ENCODE results near the gene NLGN4X. TPM values are rescaled to one million over a fixed set of nuclear protein-coding genes. Genes with fewer than 3 reads are reported as not detected.
A peak's percentile ranks its signal among the peaks of the same experiment; 100 is the strongest.

Gene NLGN4X
- total RNA-seq, 1 experiment from 2014 or later: 44.3 TPM

GRCh38 chrX:5891378-5891777 lies 337.3 kb downstream of the NLGN4X start:
- TF ChIP-seq EZH2 (IDR thresholded peaks at IDR 0.05; ENCODE audit: borderline replicate concordance, low read depth, low read length, poor library complexity, severe bottlenecking): no peak
- TF ChIP-seq, protein P1, sequence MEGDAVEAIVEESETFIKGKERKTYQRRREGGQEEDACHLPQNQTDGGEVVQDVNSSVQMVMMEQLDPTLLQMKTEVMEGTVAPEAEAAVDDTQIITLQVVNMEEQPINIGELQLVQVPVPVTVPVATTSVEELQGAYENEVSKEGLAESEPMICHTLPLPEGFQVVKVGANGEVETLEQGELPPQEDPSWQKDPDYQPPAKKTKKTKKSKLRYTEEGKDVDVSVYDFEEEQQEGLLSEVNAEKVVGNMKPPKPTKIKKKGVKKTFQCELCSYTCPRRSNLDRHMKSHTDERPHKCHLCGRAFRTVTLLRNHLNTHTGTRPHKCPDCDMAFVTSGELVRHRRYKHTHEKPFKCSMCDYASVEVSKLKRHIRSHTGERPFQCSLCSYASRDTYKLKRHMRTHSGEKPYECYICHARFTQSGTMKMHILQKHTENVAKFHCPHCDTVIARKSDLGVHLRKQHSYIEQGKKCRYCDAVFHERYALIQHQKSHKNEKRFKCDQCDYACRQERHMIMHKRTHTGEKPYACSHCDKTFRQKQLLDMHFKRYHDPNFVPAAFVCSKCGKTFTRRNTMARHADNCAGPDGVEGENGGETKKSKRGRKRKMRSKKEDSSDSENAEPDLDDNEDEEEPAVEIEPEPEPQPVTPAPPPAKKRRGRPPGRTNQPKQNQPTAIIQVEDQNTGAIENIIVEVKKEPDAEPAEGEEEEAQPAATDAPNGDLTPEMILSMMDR (conservative IDR thresholded peaks at IDR 0.05; ENCODE audit: low read depth, low read length): no peak

GRCh38 chrX:5876984-5877596 lies 351.6 kb downstream of the NLGN4X start:
- DNase-seq (ENCODE audit: low spot score): peak; percentile 82
- intact Hi-C loops (cut with micrococcal nuclease; ENCODE audit: unreplicated experiment): loop anchor here (1.0 to 10.0 kb wide), 4 partner anchors 124 to 598 kb away; partner anchors contain the start of gene NLGN4X
- no TSS peak for BruUV-seq (replicated peaks)

More at GRCh38 chrX:5891378-5891777, 337.3 kb downstream of the NLGN4X start:
- no TSS peak for BruUV-seq (replicated peaks)
- Histone ChIP-seq H3K4me1 (ENCODE audit: insufficient read depth, low read length, poor library complexity, severe bottlenecking) (no peaks in the 10 kb centered on the region), H3K27ac (ENCODE audit: low read depth, low read length, poor library complexity, severe bottlenecking) (no peak overlapping the region), H3K4me3 (ENCODE audit: low read depth, low read length, poor library complexity, severe bottlenecking) (no peak overlapping the region), H3K9me3 (ENCODE audit: low read depth, low read length, poor library complexity, severe bottlenecking) (no peaks in the 10 kb centered on the region), H3K36me3 (ENCODE audit: insufficient read depth, low read length, poor library complexity, severe bottlenecking) (peaks cover 8% of the 10 kb centered on the region), H3K27me3 (replicated peaks; ENCODE audit: insufficient read depth, low read depth, low read length, poor library complexity) (no peaks in the 10 kb centered on the region)
- ChIA-PET POLR2A (ENCODE audit: low non-redundant PET) (no interaction called here), CTCF (no interaction called here)
- intact Hi-C loops (cut with micrococcal nuclease; ENCODE audit: unreplicated experiment): no loop called here
- DNase-seq (ENCODE audit: low spot score): no peak

GRCh38 chrX:5870238-5870637 lies 358.4 kb downstream of the NLGN4X start:
- Histone ChIP-seq H3K4me3 (ENCODE audit: low read depth, low read length, poor library complexity, severe bottlenecking) (no peak overlapping the region), H3K36me3 (ENCODE audit: insufficient read depth, low read length, poor library complexity, severe bottlenecking) (no peaks in the 10 kb centered on the region), H3K4me1 (ENCODE audit: insufficient read depth, low read length, poor library complexity, severe bottlenecking) (peaks cover 8% of the 10 kb centered on the region), H3K27ac (ENCODE audit: low read depth, low read length, poor library complexity, severe bottlenecking) (no peak overlapping the region), H3K27me3 (replicated peaks; ENCODE audit: insufficient read depth, low read depth, low read length, poor library complexity) (no peaks in the 10 kb centered on the region), H3K9me3 (ENCODE audit: low read depth, low read length, poor library complexity, severe bottlenecking) (no peaks in the 10 kb centered on the region)
- ChIA-PET CTCF (no interaction called here), POLR2A (ENCODE audit: low non-redundant PET) (no interaction called here)
- no peak for TF ChIP-seq EZH2 (IDR thresholded peaks at IDR 0.05; ENCODE audit: borderline replicate concordance, low read depth, low read length, poor library complexity, severe bottlenecking)
- TF ChIP-seq, protein P1 (conservative IDR thresholded peaks at IDR 0.05; ENCODE audit: low read depth, low read length): no peak
- intact Hi-C loops (cut with micrococcal nuclease; ENCODE audit: unreplicated experiment): loop anchor here (10.0 kb wide), 1 partner anchor 415 kb away; no protein-coding TSS in a partner anchor
- peak; percentile 21 for DNase-seq (ENCODE audit: low spot score)
- BruUV-seq (replicated peaks): no TSS peak

More at GRCh38 chrX:5876984-5877596, 351.6 kb downstream of the NLGN4X start:
- Histone ChIP-seq H3K9me3 (ENCODE audit: low read depth, low read length, poor library complexity, severe bottlenecking) (no peaks in the 10 kb centered on the region), H3K27me3 (replicated peaks; ENCODE audit: insufficient read depth, low read depth, low read length, poor library complexity) (no peaks in the 10 kb centered on the region), H3K27ac (ENCODE audit: low read depth, low read length, poor library complexity, severe bottlenecking) (peak overlapping the region; percentile 45), H3K4me1 (ENCODE audit: insufficient read depth, low read length, poor library complexity, severe bottlenecking) (peaks cover 25% of the 10 kb centered on the region), H3K36me3 (ENCODE audit: insufficient read depth, low read length, poor library complexity, severe bottlenecking) (no peaks in the 10 kb centered on the region), H3K4me3 (ENCODE audit: low read depth, low read length, poor library complexity, severe bottlenecking) (no peak overlapping the region)
- POLR2A ChIA-PET (ENCODE audit: low non-redundant PET): interaction anchor here (0.7 kb wide), 1 partner anchor 977 kb away, joined by 4 read pairs; no protein-coding TSS in a partner anchor
- TF ChIP-seq, protein P1 (conservative IDR thresholded peaks at IDR 0.05; ENCODE audit: low read depth, low read length): peak; percentile 86
- TF ChIP-seq EZH2 (IDR thresholded peaks at IDR 0.05; ENCODE audit: borderline replicate concordance, low read depth, low read length, poor library complexity, severe bottlenecking): no peak
- CTCF ChIA-PET: no interaction called here
